ENCODE data around the gene CEP78.

Gene CEP78

DNA sequence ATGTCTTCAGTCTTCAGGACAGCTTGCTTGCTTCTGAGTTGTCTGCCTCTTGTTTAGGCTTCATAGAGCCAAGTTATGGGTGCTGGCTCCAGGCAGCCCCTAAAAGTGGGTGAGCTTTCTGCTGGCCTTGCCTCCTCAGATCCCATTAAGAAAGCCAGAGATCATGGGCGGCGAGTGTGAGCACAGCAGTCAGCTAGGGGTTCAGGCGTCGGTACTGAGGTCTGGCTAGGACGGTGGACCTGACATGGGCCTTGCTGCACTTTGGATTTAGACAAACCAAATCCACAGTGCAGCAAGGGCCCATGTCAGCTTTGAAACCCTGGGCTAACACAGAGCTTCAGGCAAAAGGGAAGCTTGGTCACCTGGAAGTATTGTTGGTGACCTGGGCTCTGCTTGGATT lies 78.7 kb downstream of the CEP78 start:
- no peak for DNase-seq

DNA sequence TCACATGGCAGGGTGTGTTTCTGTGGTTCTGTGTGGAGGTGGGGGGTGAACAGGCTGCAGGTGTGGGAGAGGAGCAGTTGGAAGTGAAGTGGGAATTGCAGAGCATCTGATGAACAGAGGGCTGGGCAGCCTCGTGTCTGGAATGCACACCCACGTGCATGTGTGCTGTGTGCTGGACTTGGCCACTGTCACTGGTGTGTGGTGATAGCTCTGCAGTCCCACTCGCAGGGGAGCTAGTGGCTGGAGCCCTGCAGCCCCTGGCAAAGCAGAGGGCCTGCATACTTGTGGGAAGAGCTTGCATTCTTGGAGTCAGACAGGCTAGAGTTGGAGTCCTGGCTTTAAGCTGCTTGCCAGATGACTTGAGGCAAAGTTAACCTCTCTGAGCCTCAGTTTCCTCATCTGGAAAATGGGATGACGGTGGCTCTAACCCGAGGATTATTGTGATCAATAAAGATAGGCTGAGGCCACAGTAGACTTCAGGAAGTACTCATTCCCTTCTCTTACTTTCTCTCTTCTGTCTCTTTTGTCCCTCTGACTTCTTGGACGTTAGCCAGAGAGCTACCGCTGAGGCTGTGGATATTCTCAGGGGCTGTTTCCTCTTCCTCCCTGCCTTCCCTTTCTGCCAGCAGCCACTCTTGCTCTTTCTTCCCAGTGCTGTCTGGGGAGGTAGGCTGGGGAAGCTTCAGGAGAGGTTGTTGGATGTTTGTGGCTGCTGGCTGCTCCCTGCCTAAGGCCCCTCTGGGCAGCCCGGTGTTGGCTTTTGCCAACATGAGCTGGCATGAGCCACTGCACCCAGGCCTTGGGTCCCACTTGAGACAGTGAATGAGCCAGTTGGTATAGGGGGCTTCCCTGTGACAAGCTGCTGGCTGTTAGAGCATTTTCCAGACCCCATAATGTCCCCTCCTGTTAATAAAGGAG lies 79.3 kb downstream of the CEP78 start:
- DNase-seq = no peak

DNA sequence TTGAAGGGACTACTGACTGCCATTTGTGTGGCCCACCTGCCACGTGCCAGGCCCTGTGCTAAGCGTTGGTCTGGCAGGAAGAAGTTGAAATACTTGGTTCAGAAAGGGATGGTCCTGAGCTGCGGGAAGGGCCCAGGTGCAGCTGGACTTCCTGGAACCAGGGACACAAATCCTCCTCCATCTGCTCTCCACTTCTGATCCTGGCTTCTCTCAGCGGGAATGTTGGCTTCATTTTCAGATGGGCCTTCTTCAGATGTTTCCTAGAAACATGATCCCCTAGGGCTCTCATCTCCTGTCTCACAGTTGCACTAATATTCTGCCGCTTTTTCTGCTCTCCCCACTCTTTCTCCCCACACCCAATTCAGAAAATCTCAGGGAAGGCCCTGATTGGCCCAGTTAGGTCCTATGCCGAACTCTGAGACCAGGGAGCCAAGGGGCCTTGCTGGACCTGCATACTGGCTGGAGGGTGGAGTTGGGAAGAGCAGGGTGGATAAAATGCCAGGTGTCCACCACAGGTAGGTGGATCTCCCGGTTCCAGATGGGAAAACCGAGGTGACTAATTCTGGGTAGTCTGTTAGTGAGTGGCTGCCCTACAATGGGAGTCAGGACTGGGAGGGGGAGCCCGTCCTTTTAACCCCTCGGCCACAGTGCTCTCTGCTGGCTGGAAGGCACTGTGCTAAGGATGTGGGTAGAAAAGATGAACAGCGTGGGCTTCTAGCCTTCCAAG lies 80.5 kb downstream of the CEP78 start:
- DNase-seq = no peak

- DNase-seq = no peak
Measured at GRCh38 chr9:78319197-78320029, 83.5 kb downstream of the CEP78 start.

GRCh38 chr9:78320030-78320693 lies 84.3 kb downstream of the CEP78 start:
- no peak for DNase-seq

- DNase-seq = no peak
Measured at GRCh38 chr9:78320875-78321496, 85.1 kb downstream of the CEP78 start.

GRCh38 chr9:78321505-78321904 lies 85.6 kb downstream of the CEP78 start:
- no peak for DNase-seq

- no peak for DNase-seq
Measured at GRCh38 chr9:78324068-78324650, 88.3 kb downstream of the CEP78 start.

- no peak for DNase-seq
Measured at GRCh38 chr9:78324682-78325081, 88.8 kb downstream of the CEP78 start.

- DNase-seq = no peak
Measured at GRCh38 chr9:78325343-78325742, 89.5 kb downstream of the CEP78 start.

DNA sequence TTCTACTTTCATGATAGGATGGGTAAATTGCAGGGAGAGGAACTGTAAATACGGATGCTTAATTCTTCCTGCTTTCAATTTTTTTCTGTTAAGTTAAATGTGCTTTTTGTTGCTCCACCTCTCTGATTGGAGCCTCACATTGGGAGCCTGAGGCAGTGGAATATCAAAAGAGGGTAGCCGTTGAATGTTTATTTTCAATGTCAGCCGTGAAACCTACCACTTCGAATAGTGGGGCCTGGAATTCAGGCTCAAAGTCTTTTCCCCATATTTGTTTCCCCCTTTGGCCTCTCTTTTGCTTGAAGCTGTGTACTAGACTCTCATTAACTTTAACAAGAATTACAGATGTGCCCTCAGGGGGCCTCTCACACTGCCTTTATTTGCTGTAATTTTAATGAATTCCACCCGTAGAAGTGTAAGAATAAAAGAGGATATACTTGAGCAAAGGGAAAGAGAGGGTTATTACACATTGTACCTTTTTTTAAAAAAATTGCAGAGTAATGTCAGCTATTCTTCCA lies 90.0 kb downstream of the CEP78 start:
- no peak for DNase-seq

- no peak for DNase-seq
Measured at GRCh38 chr9:78326564-78326963, 90.7 kb downstream of the CEP78 start.

All from activated CD4-positive, alpha-beta T cell treated with anti-CD3 and anti-CD28 coated beads for 48 hours (primary cell).